CD14-positive monocyte (primary cell): ENCODE data around the gene GPATCH4. TPM values are rescaled to one million over a fixed set of nuclear protein-coding genes. Genes with fewer than 3 reads are reported as not detected.

Experiments used
- DNase-seq, 3 donors: peaks; one replicate each; pipeline ENCODE4 v3.0.0-alpha.2; 2011 to 2022
- H2AFZ ChIP-seq: 2 replicates; pipeline ENCODE4 v1.6.0; 2012; ENCODE audit warnings: mild to moderate bottlenecking, low read depth, low read length, inconsistent platforms; ENCODE audit not compliant: insufficient read depth, poor library complexity, severe bottlenecking
- H3K27ac ChIP-seq, 2 donors: 1 replicate in 1 of 2; 2 replicates in 1 of 2; pipeline ENCODE4 v1.5.1; 2012 to 2013; ENCODE audit warnings: low read length in 2 of 2, control low read depth in 1 of 2, inconsistent platforms in 1 of 2, low read depth in 1 of 2, mild to moderate bottlenecking in 1 of 2
- H3K27me3 ChIP-seq, 2 donors: one replicate each; pipeline versions ENCODE4 v1.6.0 to v1.6.1; 2011 to 2013; ENCODE audit warnings: low read length in 2 of 2; ENCODE audit not compliant: control insufficient read depth in 2 of 2, insufficient read depth in 2 of 2
- H3K36me3 ChIP-seq, 2 donors: replicated peaks in 1 of 2; 1 replicate in 1 of 2; 2 replicates in 1 of 2; pipeline versions ENCODE4 v1.5.1 to v1.6.1; 2012 to 2013; ENCODE audit warnings: low read length in 2 of 2, control low read depth in 1 of 2, inconsistent platforms in 1 of 2, mild to moderate bottlenecking in 1 of 2; ENCODE audit not compliant: insufficient read depth in 2 of 2, control insufficient read depth in 1 of 2
- H3K4me1 ChIP-seq, 2 donors: 1 replicate in 1 of 2; 2 replicates in 1 of 2; pipeline versions ENCODE4 v1.5.1 to v1.6.1; 2012 to 2013; ENCODE audit warnings: low read length in 2 of 2, control low read depth in 1 of 2, inconsistent platforms in 1 of 2, mild to moderate bottlenecking in 1 of 2, moderate library complexity in 1 of 2; ENCODE audit not compliant: insufficient read depth in 2 of 2, control insufficient read depth in 1 of 2
- H3K4me2 ChIP-seq: replicated peaks from 2 replicates; pipeline ENCODE3; 2012; ENCODE audit warnings: low read length, moderate library complexity, mild to moderate bottlenecking; ENCODE audit not compliant: poor library complexity, severe bottlenecking; ENCODE audit errors: extremely low read depth
- H3K4me3 ChIP-seq, 3 experiments: fragments of 200-600 bp in 1 of 3; sonication (generic) in 1 of 3; replicated peaks in 1 of 3; 1 replicate in 2 of 3; 2 replicates in 1 of 3; pipeline ENCODE4 v1.5.1; 2011 to 2013; ENCODE audit warnings: low read length in 3 of 3, mild to moderate bottlenecking in 3 of 3, control low read depth in 2 of 3, low read depth in 2 of 3, inconsistent platforms in 1 of 3, moderate library complexity in 1 of 3
- H3K79me2 ChIP-seq: 2 replicates; pipeline ENCODE4 v1.6.0; 2012; ENCODE audit warnings: mild to moderate bottlenecking, control low read depth, inconsistent platforms, low read length, moderate library complexity; ENCODE audit not compliant: insufficient read depth
- H3K9ac ChIP-seq: 2 replicates; pipeline ENCODE4 v1.6.0; 2017; ENCODE audit warnings: low read length, mild to moderate bottlenecking; ENCODE audit not compliant: insufficient read depth, poor library complexity, severe bottlenecking
- H3K9me3 ChIP-seq, 2 donors: replicated peaks in 1 of 2; 1 replicate in 1 of 2; 2 replicates in 1 of 2; pipeline versions ENCODE4 v1.5.1 to v1.6.1; 2012 to 2013; ENCODE audit warnings: low read length in 2 of 2, control low read depth in 1 of 2; ENCODE audit not compliant: control insufficient read depth in 1 of 2, insufficient read depth in 1 of 2
- H4K20me1 ChIP-seq: 2 replicates; pipeline ENCODE4 v1.6.0; 2012; ENCODE audit warnings: mild to moderate bottlenecking, low read length, control low read depth, moderate library complexity; ENCODE audit not compliant: insufficient read depth
- H3K27ac Mint-ChIP-seq, 7 donors: one replicate each; pipeline ENCODE4 v1.8.0; 2020; ENCODE audit warnings: mild to moderate bottlenecking in 7 of 7, mixed read lengths in 7 of 7, moderate library complexity in 6 of 7, inconsistent platforms in 2 of 7
- H3K27me3 Mint-ChIP-seq, 3 donors: one replicate each; pipeline ENCODE4 v1.8.0; 2021 to 2022; ENCODE audit warnings: low read depth in 3 of 3, mild to moderate bottlenecking in 3 of 3, mixed read lengths in 3 of 3, moderate library complexity in 3 of 3, inconsistent platforms in 1 of 3
- H3K36me3 Mint-ChIP-seq, 2 donors: one replicate each; pipeline ENCODE4 v1.8.0; 2020; ENCODE audit warnings: mixed read lengths in 2 of 2, inconsistent platforms in 1 of 2, mild to moderate bottlenecking in 1 of 2
- H3K4me1 Mint-ChIP-seq: one replicate; pipeline ENCODE4 v1.8.0; 2020; ENCODE audit warnings: mild to moderate bottlenecking, mixed read lengths
- H3K4me3 Mint-ChIP-seq, 2 donors: one replicate each; pipeline ENCODE4 v1.8.0; 2020; ENCODE audit warnings: mild to moderate bottlenecking in 2 of 2, mixed read lengths in 2 of 2, moderate library complexity in 1 of 2
- H3K9me3 Mint-ChIP-seq, 7 donors: one replicate each; pipeline ENCODE4 v1.8.0; 2020 to 2022; ENCODE audit warnings: mixed read lengths in 7 of 7, mild to moderate bottlenecking in 6 of 7, moderate library complexity in 6 of 7, inconsistent platforms in 2 of 7
- CTCF ChIP-seq: fragments of 200-600 bp; IDR thresholded peaks from one replicate; pipeline ENCODE4 v1.8.0; 2022; ENCODE audit warnings: antibody characterized with exemption, mild to moderate bottlenecking
- WGBS: methylation state at CpG from one replicate; pipeline ENCODE4 v1.1.5; 2013; ENCODE audit warnings: missing lambda C conversion rate; ENCODE audit not compliant: insufficient coverage; 5-methylcytosine and 5-hydroxymethylcytosine counted together
- intact Hi-C, 2 donors: fragments of 100-400 bp; cut with micrococcal nuclease; formaldehyde crosslinking; loops; one replicate each; pipeline versions ENCODE4 v1.15.0 to v1.15.1; 2023
- polyA plus RNA-seq, 3 donors: library from polyadenylated mRNA; depleted of rRNA in 1 of 3; unstranded in 2 of 3; stranded (reverse) in 1 of 3; fragments of 300-500 nt in 2 of 3; fragments of >200 nt in 1 of 3; fragmentation: Illumina TruSeq in 2 of 3; gene quantifications; 1 replicate in 2 of 3; 2 replicates in 1 of 3; pipeline ENCODE4 v1.2.3, GENCODE V29; 2012 to 2021

Gene GPATCH4
- polyA plus RNA-seq, 3 donors = 2.6 to 5.3 (median 4.9) TPM

- no peak for TF ChIP-seq CTCF
- no peak overlapping the region for H2AFZ ChIP-seq
- WGBS = no CpG with 5 or more reads among the region's 2 CpGs
- Mint-ChIP-seq H3K4me3 (no peak overlapping the region), H3K27me3 (peaks cover 0 to 3% (median 3%) of the 10 kb centered on the region in 3 donors), H3K9me3 (peaks cover 0 to under 1% (median 0%) of the 10 kb centered on the region in 7 donors), H3K36me3 (peaks cover 39 to 70% of the 10 kb centered on the region in 2 donors), H3K4me1 (peaks cover 3% of the 10 kb centered on the region), H3K27ac (peak overlapping the region in 1 of 7 donors; percentile 6)
- no peak overlapping the region for H3K9ac ChIP-seq
- intact Hi-C loops = loop anchor here in 1 of 2 donors (5.0 kb wide), 1 partner anchor 38 kb away; no protein-coding TSS in a partner anchor
- H3K79me2 ChIP-seq = peaks cover 12% of the 10 kb centered on the region
- no peak overlapping the region for H3K27ac ChIP-seq
- no peaks in the 10 kb centered on the region for H3K27me3 ChIP-seq
- no peaks in the 10 kb centered on the region for H4K20me1 ChIP-seq
- H3K36me3 ChIP-seq = peaks cover 24 to 75% of the 10 kb centered on the region in 2 donors
- no peak for DNase-seq
- H3K9me3 ChIP-seq = no peaks in the 10 kb centered on the region
- no peak overlapping the region for H3K4me3 ChIP-seq
- H3K4me1 ChIP-seq = peaks cover 0 to under 1% of the 10 kb centered on the region in 2 donors
- H3K4me2 ChIP-seq = no peak overlapping the region
These were observed 35.8 kb downstream of the GPATCH4 start for GRCh38 chr1:156565519-156565918.

- H3K4me1 ChIP-seq = no peaks in the 10 kb centered on the region
- H3K4me3 ChIP-seq = no peak overlapping the region
- H3K27ac ChIP-seq = peak overlapping the region in 1 of 2 donors; percentile 11
- intact Hi-C loops = no loop called here
- no peaks in the 10 kb centered on the region for H3K79me2 ChIP-seq
- no peak overlapping the region for H2AFZ ChIP-seq
- no peak for TF ChIP-seq CTCF
- H3K27ac Mint-ChIP-seq = peak overlapping the region in 2 of 7 donors; percentile 13 to 63
- H4K20me1 ChIP-seq = no peaks in the 10 kb centered on the region
- H3K27me3 ChIP-seq = no peaks in the 10 kb centered on the region
- no peaks in the 10 kb centered on the region for H3K9me3 ChIP-seq
- H3K4me2 ChIP-seq = no peak overlapping the region
- 100% methylated on average over 1 of the region's 5 CpGs for WGBS
- no peaks in the 10 kb centered on the region for H3K9me3 Mint-ChIP-seq
- H3K9ac ChIP-seq = no peak overlapping the region
- no peak overlapping the region for H3K4me3 Mint-ChIP-seq
- DNase-seq = no peak
- H3K36me3 ChIP-seq = peaks cover 34 to 74% of the 10 kb centered on the region in 2 donors
- H3K27me3 Mint-ChIP-seq = peaks cover 0 to 3% (median 1%) of the 10 kb centered on the region in 3 donors
- H3K36me3 Mint-ChIP-seq = peaks cover 32 to 56% of the 10 kb centered on the region in 2 donors
- peaks cover 3% of the 10 kb centered on the region for H3K4me1 Mint-ChIP-seq
These were observed 40.6 kb downstream of the GPATCH4 start for GRCh38 chr1:156560585-156561163.
